HG03442 (cell line): ENCODE results near the gene SVIP.
A peak's percentile ranks its signal among the peaks of the same experiment; 100 is the strongest.

ENCODE experiments used
- ATAC-seq: cut with Tn5 transposase; IDR thresholded peaks from one replicate; pipeline ENCODE4 v1.9.1; 2021; ENCODE audit warnings: mild to moderate bottlenecking, moderate library complexity; ENCODE audit not compliant: unreplicated experiment

Gene SVIP

DNA sequence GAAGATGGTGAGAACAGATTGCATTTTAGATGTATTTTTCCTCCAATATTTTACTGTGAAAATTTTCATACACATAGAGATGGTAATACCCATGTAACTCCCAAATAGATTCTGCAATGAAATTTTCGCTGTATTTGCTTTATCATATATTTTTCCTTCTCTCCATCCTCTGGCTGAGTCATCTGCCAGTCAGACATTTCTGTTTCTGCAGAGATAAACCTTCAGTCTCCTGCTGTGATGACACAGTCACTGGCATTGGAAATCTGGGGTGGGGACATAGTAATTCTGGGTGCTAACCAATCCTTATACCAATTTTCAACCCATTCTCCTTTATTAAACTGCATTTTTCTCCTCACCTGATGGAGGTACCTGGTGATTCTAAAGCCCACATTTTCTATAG, 33.7 kb downstream of the SVIP start:
- ATAC-seq: no peak

- peak; percentile 59 for ATAC-seq
Measured at GRCh38 chr11:22792497-22792896, 37.1 kb downstream of the SVIP start.

DNA sequence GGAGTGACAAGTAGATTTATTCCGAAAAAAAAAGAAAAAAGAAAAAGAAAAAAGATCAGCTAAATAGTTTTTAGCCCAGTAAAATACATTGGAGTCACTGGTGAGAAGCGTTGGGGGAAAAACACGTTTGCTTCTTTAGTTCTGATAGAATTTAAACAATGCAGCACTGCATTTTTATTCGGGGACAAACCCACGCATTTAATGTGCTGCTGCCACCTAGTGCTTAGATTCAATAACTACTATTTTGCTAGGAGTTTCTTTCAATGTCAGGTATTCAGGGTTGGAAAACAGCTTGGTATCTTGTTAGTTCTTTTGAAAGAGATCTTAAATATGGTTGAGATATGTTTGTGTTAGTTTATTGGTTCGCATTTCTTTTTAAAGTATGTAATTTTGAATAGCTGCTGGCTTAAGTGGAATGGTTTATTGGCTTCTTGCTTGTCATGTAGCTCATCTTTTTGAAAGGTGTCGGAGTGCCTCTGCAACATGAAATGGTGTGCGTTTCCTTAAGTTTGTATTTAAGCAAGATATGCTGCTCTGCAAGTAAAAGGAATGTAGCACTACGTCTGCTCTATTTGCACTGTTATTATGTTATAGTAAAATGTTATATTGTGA, 41.9 kb downstream of the SVIP start:
- ATAC-seq: peak; percentile 31

DNA sequence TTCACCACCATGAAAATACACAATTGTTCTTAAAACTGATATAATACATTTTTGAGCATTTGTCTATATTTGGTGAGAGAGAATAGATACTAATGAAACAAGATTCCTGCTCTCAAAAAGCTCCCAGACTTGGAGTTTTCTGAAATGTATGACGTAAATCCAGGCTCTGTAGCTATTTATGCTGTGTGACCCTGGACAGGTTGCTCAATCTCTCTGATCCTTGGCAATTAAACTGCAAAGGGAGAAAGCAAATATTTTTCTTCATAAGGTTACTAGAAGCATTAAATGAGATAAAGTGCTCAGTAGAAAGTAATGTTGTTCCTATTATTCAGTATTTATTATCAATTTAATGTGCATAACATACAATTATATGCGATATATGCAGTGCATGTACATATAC, 42.5 kb downstream of the SVIP start:
- ATAC-seq: no peak

- peak; percentile 94 for ATAC-seq
Measured at GRCh38 chr11:22786475-22786874, 43.1 kb downstream of the SVIP start.

GRCh38 chr11:22785251-22785650, 44.4 kb downstream of the SVIP start:
- ATAC-seq: no peak

DNA sequence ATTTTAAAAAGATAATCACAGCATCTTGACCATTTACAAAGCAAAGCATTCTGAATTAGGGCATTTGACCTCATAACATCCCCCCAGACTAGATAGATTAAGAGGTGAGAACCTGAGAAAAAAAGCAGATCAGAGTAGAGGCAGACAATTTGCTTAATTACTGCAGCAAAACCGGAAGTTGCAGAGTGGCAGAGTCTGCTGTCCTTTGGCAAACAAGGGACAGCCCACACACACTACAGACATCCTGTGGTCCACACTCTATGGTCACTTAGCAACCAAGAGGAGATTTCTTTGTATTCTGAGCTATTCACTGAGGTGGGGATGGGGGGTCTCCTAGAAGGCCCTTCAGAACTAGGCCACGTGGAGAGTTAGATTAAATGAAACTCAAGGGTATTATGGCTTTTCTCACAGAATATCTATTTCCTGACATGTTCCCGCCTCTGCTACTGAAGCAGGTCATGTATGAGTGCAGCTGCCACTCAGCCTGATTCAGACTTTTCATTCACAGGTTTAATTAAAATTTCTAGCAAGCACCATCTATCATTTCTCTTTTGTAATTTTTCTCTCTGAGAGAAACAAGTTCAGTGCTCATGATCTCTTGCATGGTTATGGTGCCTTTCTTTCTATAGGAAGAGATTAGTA, 48.5 kb downstream of the SVIP start:
- ATAC-seq: peak; percentile 90

- ATAC-seq: no peak
Measured at GRCh38 chr11:22779850-22780249, 49.8 kb downstream of the SVIP start.

- ATAC-seq: no peak
Measured at GRCh38 chr11:22778642-22779041, 51.0 kb downstream of the SVIP start.

- ATAC-seq: no peak
Measured at GRCh38 chr11:22775248-22775647, 54.4 kb downstream of the SVIP start.

GRCh38 chr11:22774716-22775115, 54.9 kb downstream of the SVIP start:
- ATAC-seq: no peak

DNA sequence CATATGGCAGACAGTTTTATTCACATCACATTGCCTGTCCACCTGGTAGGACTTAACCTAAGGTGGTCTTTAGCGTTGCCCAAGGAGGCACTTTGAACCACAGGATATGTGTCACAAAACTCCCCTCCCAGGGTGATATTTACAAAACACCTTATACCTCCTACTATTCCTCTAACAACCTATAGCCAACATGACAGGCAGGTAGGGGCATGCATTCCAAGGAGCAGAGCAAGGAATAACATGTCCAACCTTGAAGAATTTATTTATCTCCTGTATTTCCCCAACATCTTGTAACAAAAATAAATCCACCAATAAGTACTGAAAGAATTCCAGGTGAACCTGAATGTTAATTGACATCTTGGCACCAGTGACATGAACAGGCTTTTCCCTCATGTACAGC, 60.5 kb downstream of the SVIP start:
- ATAC-seq: no peak
